ENCODE measurements around the gene PARP15. TPM values are rescaled to one million over a fixed set of nuclear protein-coding genes. Genes with fewer than 3 reads are reported as not detected.

PARP15 gene
- total and polyA plus RNA-seq, 2 experiments from 2014 or later = 0.39 to 0.87 TPM

DNA sequence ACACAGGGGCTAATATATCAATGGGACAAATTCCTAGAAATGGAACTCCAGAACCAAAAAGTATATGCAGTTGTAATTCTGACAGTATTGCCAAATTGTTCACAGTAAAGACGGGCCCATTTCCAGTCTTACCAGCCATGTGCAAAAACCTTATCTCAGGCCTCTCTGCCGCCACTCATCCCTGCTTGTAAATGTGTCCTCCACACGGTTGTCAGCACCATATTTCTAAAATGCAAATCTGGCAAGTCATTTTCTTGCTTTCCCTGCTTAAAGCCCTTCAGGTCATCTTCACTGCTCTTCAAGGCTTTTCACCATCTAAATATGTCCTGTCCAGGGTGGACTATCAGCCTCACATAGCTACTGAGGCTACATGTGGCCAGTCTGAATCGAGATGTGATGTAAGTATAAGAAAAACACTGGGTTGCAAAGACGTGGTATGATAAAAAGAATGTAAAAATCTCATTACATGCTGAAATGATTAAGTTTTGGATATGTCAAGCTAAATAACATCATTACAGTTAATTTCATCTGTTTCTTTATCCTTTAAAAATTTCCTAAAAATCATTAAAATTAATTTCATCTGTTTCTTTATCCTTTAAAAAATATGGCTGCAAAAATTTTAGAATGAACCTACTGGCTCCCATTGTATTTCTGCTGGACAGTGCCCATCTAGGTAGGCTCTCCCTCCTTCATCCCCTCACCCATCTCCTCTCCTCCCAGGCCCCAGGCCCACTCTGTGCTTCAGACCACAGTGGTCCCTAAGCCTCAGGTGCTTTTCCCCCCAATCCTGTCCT is 14.3 kb upstream of the PARP15 start (continued):
- no peak for TF ChIP-seq ZNF462 (CRISPR knock-in tag; IDR thresholded peaks at IDR 0.05)

DNA sequence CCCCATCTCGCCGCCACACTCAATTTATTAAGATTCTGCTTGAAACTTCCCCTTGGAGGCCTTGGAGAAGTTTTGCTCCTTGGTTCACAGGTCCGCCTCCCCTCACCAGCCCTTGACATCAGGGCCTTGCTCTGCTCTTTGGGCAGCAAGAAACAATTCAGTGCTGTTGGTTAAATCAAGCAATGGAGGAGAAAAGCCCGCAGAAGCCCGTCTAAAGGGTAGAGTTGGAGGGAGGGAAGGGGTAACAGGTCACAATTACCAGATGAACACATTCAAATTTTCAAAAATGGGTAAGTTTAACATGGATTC is 13.8 kb upstream of the PARP15 start:
- Histone ChIP-seq H4K20me1 (replicated peaks; ENCODE audit: insufficient read depth) (no peaks in the 10 kb centered on the region), H3K27ac (ENCODE audit: low read depth) (no peak overlapping the region), H3K27me3 (ENCODE audit: insufficient read depth) (no peaks in the 10 kb centered on the region), H3F3A (replicated peaks; ENCODE audit: low read depth) (0 out of 2 replicates have a peak, but pooled peaks cover 2% of the 10 kb centered on the region), H3K4me3 (peak overlapping the region; percentile 89), H3K4me2 (peak overlapping the region; percentile 87), H2AFZ (peak overlapping the region; percentile 98), H3K36me3 (ENCODE audit: insufficient read depth) (no peaks in the 10 kb centered on the region), H3K4me1 (ENCODE audit: insufficient read depth) (peaks cover 15% of the 10 kb centered on the region), H3K9me2 (ENCODE audit: insufficient read depth) (no peaks in the 10 kb centered on the region), H3K79me2 (replicated peaks; ENCODE audit: insufficient read depth) (no peaks in the 10 kb centered on the region)
- Mint-ChIP-seq H3K9me3 (no peaks in the 10 kb centered on the region), H3K36me3 (ENCODE audit: low read depth) (no peaks in the 10 kb centered on the region), H3K27ac (no peak overlapping the region), H3K27me3 (ENCODE audit: insufficient read depth, low read depth, poor library complexity) (peaks cover 11% of the 10 kb centered on the region), H3K4me1 (peaks cover 28% of the 10 kb centered on the region), H3K4me3 (peak overlapping the region; percentile 77)
- peak; percentile 8 for ATAC-seq
- no peak for DNase-seq (ENCODE audit: low spot score)
- TF ChIP-seq STAT1 (IDR thresholded peaks at IDR 0.05; ENCODE audit: unreplicated experiment) (no peak), JUNB (IDR thresholded peaks at IDR 0.05; ENCODE audit: unreplicated experiment) (no peak), ZNF462 (CRISPR knock-in tag; IDR thresholded peaks at IDR 0.05) (no peak), CTCF (conservative IDR thresholded peaks at IDR 0.05; ENCODE audit: low read depth in 2 of 2) (no peak), EZH2phosphoT487 (IDR thresholded peaks at IDR 0.05; ENCODE audit: unreplicated experiment) (no peak), NANOG (IDR thresholded peaks at IDR 0.05; ENCODE audit: borderline replicate concordance) (no peak)
